Activated T-cell treated with anti-CD3 and anti-CD28 coated beads, Interleukin-2, amount 50 U/mL, for 1 hour (primary cell): Measurements from ENCODE around the gene SSX2IP.

ENCODE experiments used
- DNase-seq: peaks from one replicate; pipeline ENCODE4 v3.0.0-alpha.2; 2020

Gene SSX2IP

DNA sequence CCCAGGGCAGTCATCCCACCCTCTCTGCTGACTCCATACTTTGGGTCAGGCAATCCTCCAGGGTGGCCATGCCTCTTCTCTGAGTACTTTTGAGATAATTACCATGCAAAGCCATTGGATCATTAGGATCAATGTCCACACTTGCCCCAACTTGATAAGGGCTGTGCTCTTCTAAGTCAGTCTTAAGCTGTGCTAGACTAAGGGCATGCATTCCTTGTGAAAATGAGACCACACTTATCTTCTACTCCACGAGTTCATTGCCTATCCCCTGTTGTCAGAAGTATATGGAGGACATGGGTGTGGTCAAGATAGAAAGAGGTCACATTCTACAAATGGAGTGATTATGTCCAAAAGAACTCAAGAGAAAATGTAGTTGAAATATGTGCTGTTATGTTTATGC lies 18.9 kb upstream of the SSX2IP start:
- no peak for DNase-seq

DNA sequence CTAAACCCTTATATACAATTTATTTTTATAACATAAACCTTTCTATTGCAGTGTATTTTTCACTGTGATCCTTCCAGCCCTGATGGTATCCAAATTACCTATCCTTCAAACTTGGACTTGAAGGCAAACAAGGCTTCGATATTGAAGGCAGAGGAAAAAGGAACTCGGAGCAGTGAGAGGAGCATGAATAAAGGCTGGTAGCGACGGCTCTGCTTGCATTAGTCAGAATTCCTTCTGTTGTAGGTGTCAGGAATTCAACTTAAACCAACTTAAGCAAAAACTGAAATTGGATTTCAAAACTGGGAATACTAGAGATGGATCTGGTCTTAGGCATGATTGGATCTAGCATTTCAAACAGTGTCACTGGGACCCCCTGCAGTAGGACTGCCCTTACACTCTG lies 17.8 kb upstream of the SSX2IP start:
- DNase-seq = no peak

DNA sequence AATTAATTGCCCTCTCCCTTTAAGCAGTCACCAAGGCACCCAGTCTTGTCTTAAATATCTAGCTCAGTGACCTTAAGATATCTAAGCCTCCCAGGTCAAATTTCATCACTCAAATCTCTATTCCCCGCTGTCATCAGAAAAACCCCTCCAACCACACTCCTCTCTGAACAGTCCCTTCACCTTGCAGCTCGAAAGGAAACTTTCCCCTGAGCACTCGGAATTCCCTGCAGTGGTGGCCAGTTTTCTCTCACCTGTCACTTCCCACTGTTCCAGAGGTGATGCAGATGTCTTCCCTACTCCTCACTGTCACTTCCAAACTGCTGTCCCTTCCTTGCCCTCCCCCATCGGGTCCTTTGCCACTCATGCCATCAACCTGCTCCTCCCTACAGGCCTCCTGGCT lies 15.3 kb upstream of the SSX2IP start:
- no peak for DNase-seq

DNA sequence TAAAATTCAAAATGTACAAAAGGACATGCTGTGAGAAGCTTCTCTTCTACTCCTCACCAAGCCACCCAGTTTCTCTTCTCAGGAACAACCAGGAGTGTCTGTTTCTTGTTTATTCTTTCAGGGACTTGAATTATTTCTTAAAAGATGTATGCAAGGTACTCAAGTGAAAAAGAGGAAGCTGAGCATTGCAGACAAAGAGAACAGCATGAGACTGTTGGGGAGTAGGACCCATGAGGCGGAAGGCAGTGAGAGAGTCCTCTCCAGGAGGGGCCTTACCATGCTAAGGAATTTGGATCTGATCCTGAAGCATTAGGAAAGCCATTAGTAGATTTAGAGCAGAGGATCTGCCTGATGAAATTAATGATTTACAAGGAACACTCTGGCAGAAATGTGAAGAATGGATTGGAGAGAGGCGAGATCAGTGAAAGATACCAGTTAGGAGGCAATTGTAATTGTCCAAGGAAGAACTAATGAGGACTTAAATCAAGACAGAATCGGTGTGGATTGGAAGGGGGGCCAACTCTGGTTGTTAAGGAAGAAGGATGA lies 14.7 kb upstream of the SSX2IP start:
- no peak for DNase-seq

DNA sequence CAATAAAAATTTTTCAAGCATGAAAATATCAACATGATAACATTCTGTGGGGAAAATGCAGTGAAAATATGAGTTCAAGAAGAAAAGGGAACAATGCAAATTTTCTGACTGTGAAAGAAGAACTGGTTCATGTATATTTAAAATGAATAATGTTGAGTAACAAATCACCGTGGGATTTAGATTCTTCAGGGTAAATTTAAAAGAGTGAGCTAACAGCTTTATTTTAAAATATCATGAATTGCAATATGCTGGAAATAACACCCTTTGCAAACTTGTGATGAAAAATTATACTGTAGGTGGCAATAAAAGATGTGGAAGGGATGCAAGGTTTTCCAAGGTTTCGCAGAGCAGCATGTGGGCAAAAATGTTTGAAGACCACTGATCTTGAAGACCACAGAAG lies 13.2 kb upstream of the SSX2IP start:
- DNase-seq = no peak

DNA sequence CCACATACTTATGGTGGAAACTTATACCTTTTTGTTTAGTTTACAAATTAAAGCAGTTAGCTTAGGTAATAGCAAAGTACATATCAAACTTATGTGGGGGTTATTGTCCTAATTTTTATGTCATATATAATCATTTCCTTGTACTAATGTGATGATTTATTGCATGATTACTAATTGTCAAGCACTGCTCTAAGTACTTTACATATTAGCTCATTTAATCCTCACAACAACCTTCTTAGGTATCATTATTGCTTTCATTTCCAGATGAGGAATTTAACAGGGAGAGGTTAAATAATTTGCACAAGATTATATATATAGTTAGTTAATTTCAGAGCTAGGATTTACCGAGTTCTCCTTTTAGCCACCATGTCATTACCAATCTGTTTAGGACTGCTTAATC lies 11.9 kb upstream of the SSX2IP start:
- DNase-seq = no peak

DNA sequence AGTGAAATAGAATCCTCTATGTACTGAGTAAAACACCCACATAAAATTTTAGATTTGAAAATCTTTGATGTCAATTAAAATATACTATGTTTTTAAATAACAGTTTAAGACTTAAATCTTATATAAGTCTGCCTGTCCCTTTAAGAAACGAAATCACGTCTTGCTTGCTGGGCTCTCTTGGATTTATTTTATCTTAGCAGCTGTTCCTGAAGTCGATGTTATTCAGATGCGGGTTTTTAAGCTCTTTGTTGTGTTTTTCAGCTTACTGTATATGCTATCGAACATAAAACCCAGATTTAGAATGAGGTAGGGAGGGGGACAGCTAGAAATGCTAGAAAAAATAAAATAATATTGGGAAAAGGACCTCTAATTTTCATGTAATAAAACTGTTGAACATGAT lies 11.1 kb upstream of the SSX2IP start:
- no peak for DNase-seq

DNA sequence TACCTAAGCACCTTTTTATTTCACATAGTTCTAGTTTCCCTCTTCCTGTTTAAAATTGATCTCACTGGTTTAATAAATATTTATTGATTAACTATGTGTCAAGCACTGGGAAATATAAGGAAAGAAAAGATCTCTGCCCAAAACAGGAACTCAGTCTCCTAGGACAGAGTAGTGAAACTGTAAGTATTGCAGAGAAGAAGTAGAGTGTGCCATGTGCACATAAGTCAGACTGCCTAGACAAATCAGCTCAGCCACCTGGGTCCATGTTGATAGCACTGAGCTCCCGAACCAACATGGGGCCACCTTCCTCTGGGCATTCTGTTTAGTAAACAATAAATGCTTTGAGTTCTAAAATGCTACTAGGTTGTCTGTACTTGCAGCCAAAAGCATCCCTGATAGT lies 9.8 kb upstream of the SSX2IP start:
- DNase-seq = no peak

DNA sequence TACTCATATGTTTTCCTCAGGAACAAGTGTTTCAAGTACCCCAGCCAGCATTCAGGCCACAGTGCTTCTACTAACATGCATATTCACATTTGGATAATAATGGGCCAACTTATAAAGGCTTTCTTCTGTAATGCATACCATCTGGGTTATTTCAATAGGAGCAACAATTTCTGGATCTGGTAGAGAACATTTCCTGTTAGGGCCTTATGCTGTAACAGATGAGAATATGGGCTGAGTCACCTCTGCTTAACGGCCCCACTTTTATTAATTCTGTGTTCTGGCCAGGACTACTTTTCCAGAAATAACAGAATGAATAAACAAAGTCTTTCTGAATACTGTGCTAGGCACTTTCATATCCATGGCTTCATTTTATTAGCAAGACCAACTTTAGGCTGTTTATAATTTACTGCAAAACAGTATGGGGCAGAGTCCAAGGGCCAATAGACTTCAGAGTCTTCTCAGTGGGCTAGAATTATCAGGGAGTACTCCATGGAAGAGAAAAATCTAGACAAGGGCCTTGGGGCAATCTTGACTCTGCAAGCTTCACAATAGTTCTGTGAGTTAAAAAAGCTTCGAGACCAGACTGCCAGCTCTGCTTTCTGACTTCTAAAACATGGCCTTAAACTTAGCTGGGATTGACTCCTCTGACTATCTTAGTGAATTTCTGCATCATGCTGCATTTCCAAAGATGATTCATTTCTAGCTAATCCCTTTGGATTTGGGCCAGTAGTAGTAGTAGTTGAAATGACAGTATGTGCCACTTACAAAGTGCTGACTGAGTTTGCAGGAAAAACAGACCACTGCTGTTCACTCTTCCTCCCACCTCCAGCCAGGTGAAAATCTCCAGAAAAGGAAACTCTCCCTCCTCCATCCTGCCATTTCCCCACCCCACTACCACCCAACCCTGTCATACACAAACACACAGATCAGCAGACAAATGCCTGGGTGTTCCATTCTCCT lies 8.2 kb upstream of the SSX2IP start:
- no peak for DNase-seq

DNA sequence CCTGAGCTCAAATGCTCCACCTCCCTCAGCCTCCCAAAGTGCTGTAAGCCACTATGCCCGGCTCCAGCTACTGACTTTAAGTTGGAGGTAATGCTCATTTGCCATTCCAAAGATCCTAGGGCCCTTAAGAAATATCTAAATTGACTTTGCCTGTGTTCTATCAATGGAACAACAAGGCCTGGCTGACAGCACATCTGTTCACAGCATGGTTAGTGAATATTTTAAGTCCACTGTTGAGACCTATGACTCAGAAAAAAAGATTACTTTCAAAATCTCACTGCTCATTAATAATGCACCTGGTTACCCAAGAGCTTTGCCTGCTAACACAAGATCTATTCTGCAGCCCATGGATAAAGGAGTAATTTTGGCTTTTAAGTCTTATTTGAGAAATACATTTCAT lies 3.5 kb upstream of the SSX2IP start:
- DNase-seq = no peak

DNA sequence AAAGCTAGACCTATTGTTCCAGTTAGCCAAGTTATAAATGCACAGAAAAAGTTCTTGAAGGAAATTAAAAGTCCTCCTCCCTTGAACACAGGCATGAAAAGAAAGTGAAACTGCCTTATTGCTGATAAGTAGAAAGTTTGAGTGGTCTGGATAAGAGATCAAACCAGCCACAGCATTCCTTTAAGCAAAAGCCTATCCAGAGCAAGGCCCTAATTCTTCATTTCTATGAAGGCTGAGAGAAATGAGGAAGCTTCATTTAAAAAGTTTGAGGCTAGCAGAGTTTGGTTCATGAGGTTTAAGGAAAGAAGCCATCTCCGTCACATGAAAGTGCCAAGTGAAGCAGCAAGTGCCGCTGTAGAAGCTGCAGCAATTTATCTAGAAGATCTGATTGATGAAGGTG lies 2.7 kb upstream of the SSX2IP start:
- no peak for DNase-seq

DNA sequence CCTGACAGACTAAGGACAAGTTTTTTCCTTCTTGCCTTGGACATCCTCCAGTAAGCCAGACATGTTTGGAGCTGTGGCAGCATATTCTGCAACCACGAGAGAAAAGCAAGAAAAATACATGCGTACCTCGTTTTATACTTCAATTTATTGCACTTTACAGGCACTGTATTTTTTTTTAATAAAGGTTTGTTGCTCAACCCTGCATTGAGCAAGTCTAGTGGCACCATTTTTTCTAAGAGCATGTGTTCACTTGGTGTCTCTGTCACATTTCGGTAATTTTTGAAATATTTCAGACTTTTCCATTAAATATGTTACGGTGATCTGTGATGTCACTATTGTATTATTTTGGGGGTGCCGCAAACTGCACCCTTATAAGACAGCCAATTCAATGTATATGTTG lies 2.1 kb upstream of the SSX2IP start:
- no peak for DNase-seq

DNA sequence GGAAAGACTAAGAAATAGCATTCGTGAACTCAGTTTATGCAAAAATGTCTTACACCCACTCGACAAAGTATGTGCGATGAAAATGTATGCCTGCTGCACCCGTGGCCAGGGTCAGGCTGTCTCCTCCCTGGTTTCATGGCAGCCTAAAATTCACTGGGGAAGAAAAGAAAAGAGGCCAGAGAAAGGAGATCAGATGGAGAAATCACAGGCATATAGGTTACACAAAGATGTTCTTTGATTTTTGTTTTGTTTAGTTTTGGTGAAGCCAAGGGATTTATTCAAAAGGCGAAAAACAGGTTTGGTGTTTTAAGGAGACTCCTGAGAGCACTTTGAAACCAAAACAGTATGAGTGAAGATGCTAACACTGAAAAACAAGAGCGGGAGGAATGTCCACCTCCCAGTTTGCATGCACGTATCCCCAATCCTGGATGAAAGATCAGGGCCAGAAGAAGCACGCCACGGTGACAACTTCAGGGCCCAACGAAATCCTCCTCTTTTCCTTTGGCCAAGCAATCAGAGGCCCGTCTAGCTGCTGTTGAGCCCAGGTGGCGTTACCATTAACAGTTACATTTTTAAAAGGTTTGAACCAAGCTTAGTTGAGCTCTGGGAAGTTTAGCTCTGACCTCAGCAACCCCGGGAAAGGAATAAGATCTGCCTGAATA lies 992 bp upstream of the SSX2IP start:
- no peak for DNase-seq

DNA sequence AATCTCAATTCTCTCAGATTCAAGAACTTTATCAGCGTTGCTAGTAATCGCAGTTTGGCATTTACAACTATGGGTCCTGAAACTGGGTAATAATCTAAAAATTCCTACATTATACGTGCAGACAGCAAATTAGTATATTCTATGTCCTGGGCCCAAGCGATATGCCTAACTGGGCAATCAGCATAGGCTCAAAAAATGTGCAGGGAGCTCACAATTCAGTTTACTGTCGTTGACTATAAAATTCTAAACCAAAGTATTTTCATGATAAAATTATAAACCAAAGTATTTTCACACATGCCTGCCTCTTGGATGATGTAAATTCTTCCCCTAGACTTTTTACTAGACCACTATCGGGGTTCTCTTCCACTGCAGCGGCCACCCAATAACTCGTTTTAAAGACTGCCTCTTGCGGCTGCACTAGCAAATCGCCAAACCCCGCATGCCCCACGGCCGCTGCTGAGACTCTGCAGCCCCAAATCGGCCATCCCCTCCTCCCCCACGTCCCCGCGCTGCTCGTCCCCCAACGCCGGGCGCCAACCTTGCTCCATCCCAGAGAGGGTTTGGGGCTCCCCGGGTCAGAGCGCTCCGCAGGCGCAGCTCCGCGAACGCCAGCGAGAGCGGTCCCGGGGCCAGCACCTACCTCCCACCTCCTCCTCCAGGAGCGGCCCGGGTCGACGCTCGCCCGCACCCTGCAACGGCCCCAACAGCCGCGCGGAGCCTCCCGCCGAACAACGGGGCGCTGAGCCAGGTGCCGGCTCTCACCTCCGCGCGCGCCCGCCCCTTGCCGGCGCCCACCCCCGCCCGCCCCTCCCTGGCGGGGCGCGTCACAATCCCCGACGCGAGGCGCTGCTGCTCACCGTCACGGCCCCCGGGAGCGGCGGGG lies 506 bp downstream of the SSX2IP start:
- DNase-seq = no peak

DNA sequence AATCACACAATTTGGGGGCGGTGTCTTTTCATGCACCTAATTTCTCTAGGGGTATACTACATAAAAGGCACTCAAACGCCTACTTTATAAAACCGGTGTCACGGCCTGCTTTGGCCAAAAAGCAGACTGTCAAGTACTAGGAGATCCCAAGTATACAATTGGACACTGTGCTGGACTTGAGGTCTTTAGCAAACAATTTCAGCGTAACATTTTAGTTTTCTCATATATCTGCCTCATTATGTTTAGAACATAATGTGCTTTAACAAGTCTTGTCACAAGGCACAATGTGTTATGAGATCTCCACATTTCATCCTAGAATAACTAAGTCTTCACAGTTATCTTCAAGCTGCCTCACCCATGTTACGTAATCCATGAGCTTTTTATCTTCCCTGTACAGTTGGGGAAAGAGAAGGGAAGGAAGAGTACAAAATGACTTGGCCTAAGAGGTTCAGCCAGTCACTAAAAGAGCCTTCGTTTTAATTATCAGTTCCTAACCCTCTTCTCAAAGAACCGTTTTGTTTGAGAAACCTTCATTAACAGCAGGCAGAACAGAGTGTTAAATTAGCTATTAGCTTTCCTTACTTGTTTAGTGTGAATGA lies 1.7 kb downstream of the SSX2IP start:
- DNase-seq = no peak

DNA sequence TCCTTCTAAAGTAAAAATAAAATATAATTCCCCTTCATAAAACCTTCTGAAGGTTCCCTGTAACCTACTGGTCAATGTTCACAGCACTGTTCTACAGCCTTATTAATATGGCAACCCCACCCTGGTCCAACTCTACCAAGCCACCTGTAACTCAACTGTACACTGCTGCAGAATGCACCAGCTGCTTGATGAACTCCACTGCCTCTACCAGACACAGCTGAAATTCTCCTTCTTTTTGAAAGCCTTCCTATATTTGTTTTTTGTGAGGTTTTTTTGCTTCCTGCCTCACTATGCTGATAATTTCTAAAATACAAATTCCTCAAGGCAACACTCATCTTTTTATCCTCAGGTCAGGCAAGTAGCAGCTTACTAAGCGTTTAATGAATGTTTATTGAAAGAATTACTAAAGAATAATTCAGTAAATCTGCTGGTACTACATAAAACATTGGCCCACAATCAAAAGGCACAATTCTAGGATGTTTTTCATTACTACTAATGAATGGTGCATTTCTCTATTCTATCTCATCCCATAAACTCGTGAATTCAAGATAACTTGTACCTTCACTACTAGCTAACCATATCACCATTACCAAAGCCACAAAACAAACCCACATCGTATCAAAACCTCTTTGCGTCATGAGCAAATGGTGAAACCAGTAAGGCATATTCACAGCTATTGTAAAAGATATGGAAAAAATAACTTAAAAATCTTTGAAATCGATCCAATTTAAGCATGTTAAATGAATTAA lies 2.4 kb downstream of the SSX2IP start:
- DNase-seq = no peak

DNA sequence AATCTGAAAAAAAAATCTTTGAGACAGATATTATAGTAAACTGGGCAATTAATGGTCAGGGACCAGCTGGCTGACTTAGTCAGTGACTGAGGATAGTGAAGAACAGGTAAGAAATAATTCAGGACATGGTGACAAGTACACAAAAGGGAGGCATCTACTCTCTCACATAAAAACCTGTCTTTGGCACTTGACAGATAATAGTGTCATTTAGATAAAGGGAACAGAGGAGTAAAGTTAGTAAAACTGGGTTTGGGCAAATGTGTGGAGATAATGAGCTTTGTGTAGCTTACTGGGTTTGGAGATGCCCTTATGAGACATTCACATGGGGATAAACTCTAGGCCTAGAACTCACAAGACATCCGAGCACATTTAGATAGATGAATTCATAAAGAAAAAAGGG lies 4.0 kb downstream of the SSX2IP start:
- DNase-seq = no peak

DNA sequence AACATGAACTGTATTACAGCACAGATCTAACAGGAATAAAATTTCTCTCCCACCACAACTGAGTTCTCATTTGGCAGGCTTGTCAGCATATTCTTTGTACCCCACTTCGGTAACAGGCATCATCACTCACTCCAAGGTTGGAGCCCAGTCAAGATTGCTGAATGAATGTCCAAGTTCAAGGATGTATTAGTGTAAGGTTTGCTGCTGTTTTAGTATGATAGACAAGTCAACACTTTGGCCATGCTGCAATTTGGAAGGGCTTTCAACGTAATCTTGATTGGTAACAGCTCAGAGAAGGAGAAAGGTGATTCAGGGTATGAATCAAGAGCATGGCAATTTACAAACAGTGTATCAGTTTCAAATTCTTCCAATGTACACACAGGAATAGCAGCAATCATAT lies 6.8 kb downstream of the SSX2IP start:
- no peak for DNase-seq

DNA sequence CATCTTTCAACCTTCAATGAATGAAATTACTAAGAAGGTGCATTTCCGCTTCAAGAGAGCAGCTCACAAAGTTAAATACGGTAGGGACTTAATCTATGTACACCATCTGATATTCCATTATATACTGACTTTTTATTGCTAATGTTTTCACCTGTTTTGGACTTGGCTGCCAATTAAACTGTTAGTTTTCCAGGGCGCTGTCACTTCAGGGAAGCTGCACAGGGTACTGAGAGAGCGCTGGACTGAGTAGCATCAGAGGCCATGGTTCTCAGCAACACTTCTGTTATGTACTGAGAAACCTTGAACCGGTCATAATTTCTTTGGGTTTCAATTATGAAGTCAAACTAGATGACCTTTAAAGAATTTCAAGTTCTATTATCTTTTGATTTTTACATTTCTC lies 8.2 kb downstream of the SSX2IP start:
- DNase-seq = no peak

DNA sequence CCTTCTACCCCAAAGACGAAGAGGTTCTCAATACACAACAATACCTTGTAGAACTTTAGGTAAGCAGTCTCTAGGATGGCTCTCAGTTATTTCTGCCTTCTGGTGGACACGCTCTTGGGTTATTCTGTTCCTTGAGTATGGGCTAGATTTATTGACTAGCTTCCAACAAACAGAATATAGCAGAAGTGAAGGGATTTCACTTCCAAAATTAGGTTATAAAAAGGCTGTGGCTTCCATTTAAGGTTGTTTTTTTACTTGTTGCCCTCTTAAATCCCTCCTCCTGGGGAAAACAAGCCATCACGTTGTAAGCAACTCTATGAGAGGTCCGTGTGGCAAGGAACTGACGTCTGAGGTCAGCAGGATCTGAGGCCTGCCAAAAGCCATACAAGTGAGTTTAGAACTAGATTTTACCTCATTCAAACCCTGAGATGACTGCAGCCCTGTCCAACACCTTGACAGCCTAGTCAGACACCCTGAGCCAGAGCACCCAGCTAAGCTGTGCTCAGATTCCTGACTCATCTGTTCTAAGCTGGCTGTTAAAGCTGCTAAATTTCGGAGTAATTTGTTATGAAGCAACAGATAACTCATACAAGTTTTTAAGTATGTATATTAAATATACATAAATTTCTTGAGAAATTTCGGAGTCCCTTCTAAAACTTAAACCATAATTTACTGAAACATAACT lies 12.7 kb downstream of the SSX2IP start:
- no peak for DNase-seq

DNA sequence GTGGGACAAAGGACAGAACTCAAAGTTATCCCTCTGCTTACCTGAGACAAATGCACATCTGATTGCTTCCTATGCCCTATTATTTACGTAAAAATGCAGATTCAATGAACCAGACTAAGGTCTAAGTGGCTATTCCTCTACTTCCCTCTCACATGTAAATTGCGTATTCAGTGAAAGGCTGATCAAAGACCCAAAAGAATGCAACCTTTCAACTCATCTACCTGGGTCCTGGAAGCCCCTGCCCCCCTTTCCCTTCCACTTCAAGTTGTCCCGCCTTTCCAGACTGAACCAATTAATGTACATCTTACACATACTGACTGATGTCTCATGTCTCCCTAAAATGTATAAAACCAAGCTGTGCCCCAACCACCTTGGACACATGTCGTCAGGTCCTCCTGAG lies 14.6 kb downstream of the SSX2IP start:
- DNase-seq = no peak
